ENCODE measurements around the gene MAD1L1. TPM values are rescaled to one million over a fixed set of nuclear protein-coding genes. Genes with fewer than 3 reads are reported as not detected.

The MAD1L1 gene
- total RNA-seq, 6 experiments from 2014 or later, result 15.1 to 37.4 (median 20.5) TPM

GRCh38 chr7:1787681-1788235 is 445.0 kb downstream of the MAD1L1 start:
- no peak for TF ChIP-seq POLR2A (IDR thresholded peaks at IDR 0.05)
- TF ChIP-seq, protein P1, sequence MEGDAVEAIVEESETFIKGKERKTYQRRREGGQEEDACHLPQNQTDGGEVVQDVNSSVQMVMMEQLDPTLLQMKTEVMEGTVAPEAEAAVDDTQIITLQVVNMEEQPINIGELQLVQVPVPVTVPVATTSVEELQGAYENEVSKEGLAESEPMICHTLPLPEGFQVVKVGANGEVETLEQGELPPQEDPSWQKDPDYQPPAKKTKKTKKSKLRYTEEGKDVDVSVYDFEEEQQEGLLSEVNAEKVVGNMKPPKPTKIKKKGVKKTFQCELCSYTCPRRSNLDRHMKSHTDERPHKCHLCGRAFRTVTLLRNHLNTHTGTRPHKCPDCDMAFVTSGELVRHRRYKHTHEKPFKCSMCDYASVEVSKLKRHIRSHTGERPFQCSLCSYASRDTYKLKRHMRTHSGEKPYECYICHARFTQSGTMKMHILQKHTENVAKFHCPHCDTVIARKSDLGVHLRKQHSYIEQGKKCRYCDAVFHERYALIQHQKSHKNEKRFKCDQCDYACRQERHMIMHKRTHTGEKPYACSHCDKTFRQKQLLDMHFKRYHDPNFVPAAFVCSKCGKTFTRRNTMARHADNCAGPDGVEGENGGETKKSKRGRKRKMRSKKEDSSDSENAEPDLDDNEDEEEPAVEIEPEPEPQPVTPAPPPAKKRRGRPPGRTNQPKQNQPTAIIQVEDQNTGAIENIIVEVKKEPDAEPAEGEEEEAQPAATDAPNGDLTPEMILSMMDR (IDR thresholded peaks at IDR 0.05), result no peak
- no peaks in the 10 kb centered on the region for H3K27me3 ChIP-seq
- intact Hi-C loops (cut with DNase I), result no loop called here
- 90% methylated on average over 11 of the region's 18 CpGs for WGBS (ENCODE audit: insufficient coverage, low coverage, low lambda C conversion rate, missing lambda C conversion rate)
- no peak for ATAC-seq
- no peaks in the 10 kb centered on the region for H3K4me1 ChIP-seq
- H3K36me3 ChIP-seq, result no peaks in the 10 kb centered on the region
- H3K4me3 ChIP-seq, result no peak overlapping the region
- no peak for DNase-seq
- no peak overlapping the region for H3K27ac ChIP-seq
- no peaks in the 10 kb centered on the region for H3K9me3 ChIP-seq

- TF ChIP-seq, protein P1 (IDR thresholded peaks at IDR 0.05), result no peak
- TF ChIP-seq POLR2A (IDR thresholded peaks at IDR 0.05), result no peak
- WGBS (ENCODE audit: insufficient coverage, low coverage, low lambda C conversion rate, missing lambda C conversion rate), result 14% methylated on average over 2 of the region's 9 CpGs
- DNase-seq, result no peak
- Histone ChIP-seq H3K36me3 (no peaks in the 10 kb centered on the region), H3K9me3 (no peaks in the 10 kb centered on the region), H3K27ac (no peak overlapping the region), H3K4me1 (no peaks in the 10 kb centered on the region), H3K4me3 (no peak overlapping the region), H3K27me3 (no peaks in the 10 kb centered on the region)
- no peak for ATAC-seq
- intact Hi-C loops (cut with DNase I), result no loop called here
Measured at GRCh38 chr7:1787241-1787640, 445.5 kb downstream of the MAD1L1 start.

DNA sequence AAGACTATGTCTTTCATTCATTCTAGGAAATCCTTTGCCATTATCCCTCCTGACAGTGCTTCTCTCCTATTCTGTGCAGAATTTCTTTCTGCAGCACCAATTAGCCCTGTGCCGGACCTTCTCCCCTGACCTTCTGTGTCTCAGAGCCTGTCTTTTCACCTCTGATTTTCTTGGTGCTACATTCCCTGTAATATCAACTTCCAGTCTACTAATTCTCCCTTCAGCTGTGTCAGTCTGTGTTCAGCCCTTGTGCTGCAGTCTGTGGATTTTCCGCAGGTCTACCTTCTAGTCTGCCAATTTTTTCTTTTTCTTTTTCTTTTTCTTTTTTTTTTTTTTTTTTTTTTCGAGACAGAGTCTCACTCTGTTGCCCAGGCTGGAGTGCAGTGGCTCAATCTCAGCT is 446.9 kb downstream of the MAD1L1 start:
- no peak overlapping the region for H3K27ac ChIP-seq

DNA sequence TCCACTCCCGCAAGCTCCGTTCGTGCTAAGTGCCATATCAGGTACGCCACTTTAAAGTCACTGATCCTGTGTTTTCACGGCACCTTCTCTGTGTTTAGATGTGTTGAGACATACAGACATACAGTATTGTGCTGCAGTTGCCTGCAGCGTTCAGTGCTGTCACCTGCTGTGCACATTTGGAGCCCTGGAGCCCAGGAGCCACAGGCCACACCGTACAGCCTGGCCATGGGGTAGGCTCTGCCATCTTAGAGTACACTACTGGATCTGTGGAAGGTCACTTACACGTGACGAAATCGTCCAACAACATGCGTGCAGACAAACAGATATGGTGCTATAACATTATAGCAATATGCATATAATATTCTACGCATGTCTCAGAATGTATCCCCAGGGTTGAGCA is 451.4 kb downstream of the MAD1L1 start:
- Histone ChIP-seq H3K4me3 (no peak overlapping the region), H3K27ac (no peak overlapping the region), H3K27me3 (no peaks in the 10 kb centered on the region), H3K36me3 (no peaks in the 10 kb centered on the region), H3K9me3 (no peaks in the 10 kb centered on the region), H3K4me1 (no peaks in the 10 kb centered on the region)
- no peak for DNase-seq
- no peak for ATAC-seq
- WGBS (ENCODE audit: insufficient coverage, low coverage, low lambda C conversion rate, missing lambda C conversion rate), result 88% methylated on average over 3 of the region's 12 CpGs
- TF ChIP-seq POLR2A (IDR thresholded peaks at IDR 0.05), result no peak
- TF ChIP-seq, protein P1 (IDR thresholded peaks at IDR 0.05), result no peak
- intact Hi-C loops (cut with DNase I), result no loop called here

More for the DNA sequence above, 446.9 kb downstream of the MAD1L1 start:
- intact Hi-C loops (cut with DNase I), result no loop called here
- Histone ChIP-seq H3K4me1 (no peaks in the 10 kb centered on the region), H3K4me3 (no peak overlapping the region), H3K9me3 (no peaks in the 10 kb centered on the region), H3K27me3 (no peaks in the 10 kb centered on the region), H3K36me3 (no peaks in the 10 kb centered on the region)
- DNase-seq (no peak), ATAC-seq (no peak)
- 77% methylated on average over 3 of the region's 3 CpGs for WGBS (ENCODE audit: insufficient coverage, low coverage, low lambda C conversion rate, missing lambda C conversion rate)
- TF ChIP-seq, protein P1 (IDR thresholded peaks at IDR 0.05), result no peak
- TF ChIP-seq POLR2A (IDR thresholded peaks at IDR 0.05), result no peak

GRCh38 chr7:1779445-1779844 is 453.3 kb downstream of the MAD1L1 start:
- TF ChIP-seq POLR2A (IDR thresholded peaks at IDR 0.05), result no peak
- TF ChIP-seq, protein P1 (IDR thresholded peaks at IDR 0.05), result no peak
- WGBS (ENCODE audit: insufficient coverage, low coverage, low lambda C conversion rate, missing lambda C conversion rate), result 50% methylated on average over 2 of the region's 14 CpGs
- ATAC-seq (no peak), DNase-seq (no peak)
- Histone ChIP-seq H3K27ac (no peak overlapping the region), H3K36me3 (no peaks in the 10 kb centered on the region), H3K27me3 (no peaks in the 10 kb centered on the region), H3K4me3 (no peak overlapping the region), H3K9me3 (no peaks in the 10 kb centered on the region), H3K4me1 (no peaks in the 10 kb centered on the region)
- intact Hi-C loops (cut with DNase I), result no loop called here
